Endodermal cell (in vitro differentiated cells): ENCODE data around the gene OPCML. TPM values are rescaled to one million over a fixed set of nuclear protein-coding genes. Genes with fewer than 3 reads are reported as not detected.

ENCODE experiments used
- DNase-seq: peaks from one replicate; pipeline ENCODE4 v3.0.0-alpha.2; 2017
- H3K27ac ChIP-seq: 2 replicates; pipeline ENCODE4 v1.5.1; 2013; ENCODE audit warnings: mild to moderate bottlenecking, low read depth, low read length, moderate library complexity
- H3K27me3 ChIP-seq: 2 replicates; pipeline ENCODE4 v1.6.1; 2013; ENCODE audit warnings: mild to moderate bottlenecking, low read length, moderate library complexity; ENCODE audit not compliant: insufficient read depth, control insufficient read depth, poor library complexity, severe bottlenecking
- H3K36me3 ChIP-seq: 2 replicates; pipeline ENCODE4 v1.7.0; 2013; ENCODE audit warnings: mild to moderate bottlenecking, low read length, moderate library complexity; ENCODE audit not compliant: control insufficient read depth, insufficient read depth
- H3K4me1 ChIP-seq: one replicate; pipeline ENCODE4 v1.7.0; 2013; ENCODE audit warnings: low read length; ENCODE audit not compliant: control insufficient read depth, insufficient read depth
- H3K4me3 ChIP-seq: 2 replicates; pipeline ENCODE4 v1.5.1; 2013; ENCODE audit warnings: mild to moderate bottlenecking, low read length, moderate library complexity
- H3K9ac ChIP-seq: 2 replicates; pipeline ENCODE4 v1.6.1; 2013; ENCODE audit warnings: mild to moderate bottlenecking, low read length, moderate library complexity; ENCODE audit not compliant: poor library complexity, severe bottlenecking; ENCODE audit errors: extremely low read depth
- H3K9me3 ChIP-seq: 2 replicates; pipeline ENCODE4 v1.6.1; 2013; ENCODE audit warnings: mild to moderate bottlenecking, low read length, moderate library complexity; ENCODE audit not compliant: control insufficient read depth
- H3K27ac Mint-ChIP-seq: 2 replicates; pipeline ENCODE4 v1.8.0; 2020; ENCODE audit warnings: mixed read lengths
- H3K27me3 Mint-ChIP-seq: 2 replicates; pipeline ENCODE4 v1.8.0; 2021; ENCODE audit warnings: mild to moderate bottlenecking, mixed read lengths; ENCODE audit not compliant: insufficient read depth
- H3K36me3 Mint-ChIP-seq: 2 replicates; pipeline ENCODE4 v1.8.0; 2020; ENCODE audit warnings: low read depth, mixed read lengths
- H3K4me1 Mint-ChIP-seq: 2 replicates; pipeline ENCODE4 v1.8.0; 2020; ENCODE audit warnings: mixed read lengths
- H3K4me3 Mint-ChIP-seq: 2 replicates; pipeline ENCODE4 v1.8.0; 2020; ENCODE audit warnings: mild to moderate bottlenecking, moderate library complexity, mixed read lengths
- H3K9me3 Mint-ChIP-seq: 2 replicates; pipeline ENCODE4 v1.8.0; 2020; ENCODE audit warnings: mild to moderate bottlenecking, mixed read lengths
- WGBS, 2 experiments: methylation state at CpG; one replicate each; pipeline versions ENCODE4 v1.1.5 to v1.1.7; 2013; ENCODE audit warnings: missing lambda C conversion rate in 2 of 2, mixed read lengths in 1 of 2; ENCODE audit not compliant: insufficient coverage in 1 of 2, insufficient read length in 1 of 2; 5-methylcytosine and 5-hydroxymethylcytosine counted together
- total RNA-seq, 2 donors: library from RNA; stranded (reverse); fragmentation: NEBNext Ultra II Directional in 1 of 2; extraction: Animal tissue kit (Norgen Biotek cat#: 25700) in 1 of 2; gene quantifications; 2 replicates in 1 of 2; 3 replicates in 1 of 2; pipeline ENCODE4 v1.2.1, GENCODE V29; 2021
- TF ChIP-seq, protein P1 (sequence below): fragments of 200-600 bp; sonication (generic); conservative IDR thresholded peaks from 2 replicates; pipeline ENCODE4 v1.5.0; 2021; ENCODE audit warnings: antibody characterized with exemption, mild to moderate bottlenecking

Gene OPCML
- total RNA-seq, 2 donors from 2014 or later: 0.49 to 0.86 TPM

DNA sequence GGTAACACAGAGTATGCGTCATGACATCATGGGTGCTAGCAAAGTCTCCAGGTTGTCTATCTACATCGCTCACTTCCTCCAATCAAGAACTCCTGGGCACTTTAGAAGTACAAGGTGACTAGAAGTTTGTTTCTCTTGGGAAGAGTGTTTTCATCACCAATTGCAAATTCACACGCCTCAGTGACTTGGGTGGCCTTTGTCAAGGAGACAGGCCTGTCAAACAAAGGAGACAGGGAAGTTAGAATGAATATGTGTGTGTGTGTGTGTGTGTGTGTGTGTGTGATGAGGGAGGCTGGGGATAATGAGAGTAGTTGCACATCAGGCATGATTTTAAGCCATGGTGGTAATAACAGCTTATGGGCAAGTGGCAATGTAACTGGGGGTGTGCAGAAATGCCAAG lies 953.2 kb downstream of the OPCML start:
- H3K27ac ChIP-seq: no peak overlapping the region
- H3K27me3 ChIP-seq: no peaks in the 10 kb centered on the region
- DNase-seq: no peak
- TF ChIP-seq, protein P1, sequence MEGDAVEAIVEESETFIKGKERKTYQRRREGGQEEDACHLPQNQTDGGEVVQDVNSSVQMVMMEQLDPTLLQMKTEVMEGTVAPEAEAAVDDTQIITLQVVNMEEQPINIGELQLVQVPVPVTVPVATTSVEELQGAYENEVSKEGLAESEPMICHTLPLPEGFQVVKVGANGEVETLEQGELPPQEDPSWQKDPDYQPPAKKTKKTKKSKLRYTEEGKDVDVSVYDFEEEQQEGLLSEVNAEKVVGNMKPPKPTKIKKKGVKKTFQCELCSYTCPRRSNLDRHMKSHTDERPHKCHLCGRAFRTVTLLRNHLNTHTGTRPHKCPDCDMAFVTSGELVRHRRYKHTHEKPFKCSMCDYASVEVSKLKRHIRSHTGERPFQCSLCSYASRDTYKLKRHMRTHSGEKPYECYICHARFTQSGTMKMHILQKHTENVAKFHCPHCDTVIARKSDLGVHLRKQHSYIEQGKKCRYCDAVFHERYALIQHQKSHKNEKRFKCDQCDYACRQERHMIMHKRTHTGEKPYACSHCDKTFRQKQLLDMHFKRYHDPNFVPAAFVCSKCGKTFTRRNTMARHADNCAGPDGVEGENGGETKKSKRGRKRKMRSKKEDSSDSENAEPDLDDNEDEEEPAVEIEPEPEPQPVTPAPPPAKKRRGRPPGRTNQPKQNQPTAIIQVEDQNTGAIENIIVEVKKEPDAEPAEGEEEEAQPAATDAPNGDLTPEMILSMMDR: no peak
- Mint-ChIP-seq H3K9me3 (no peaks in the 10 kb centered on the region), H3K27ac (no peak overlapping the region), H3K27me3 (no peaks in the 10 kb centered on the region), H3K4me3 (no peak overlapping the region), H3K4me1 (peaks cover 4% of the 10 kb centered on the region), H3K36me3 (no peaks in the 10 kb centered on the region)
- no peaks in the 10 kb centered on the region for H3K9me3 ChIP-seq
- no peaks in the 10 kb centered on the region for H3K36me3 ChIP-seq
- H3K4me1 ChIP-seq: no peaks in the 10 kb centered on the region
- WGBS, 2 experiments: 88% methylated on average over 3 of the region's 3 CpGs; no CpG with 5 or more reads in 1 of the 2 experiments
- H3K4me3 ChIP-seq: no peak overlapping the region
- no peak overlapping the region for H3K9ac ChIP-seq

DNA sequence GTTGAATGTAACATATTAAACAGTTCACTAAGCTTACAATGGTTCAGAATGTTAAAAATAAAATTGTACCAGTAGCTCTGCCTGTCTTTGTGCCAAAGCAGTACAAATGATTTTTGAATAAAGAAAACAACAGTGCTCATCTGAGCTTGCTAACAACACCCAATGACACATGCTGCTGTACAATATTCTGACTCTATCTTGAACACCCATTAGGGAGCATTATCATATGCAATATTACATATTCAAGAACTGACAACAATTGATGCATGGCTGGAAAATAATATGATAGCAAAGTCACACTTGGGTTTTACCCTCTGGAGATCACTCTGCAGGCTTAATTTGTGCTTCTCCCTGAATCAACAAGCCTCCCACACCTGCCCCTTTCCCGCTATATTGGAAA lies 953.7 kb downstream of the OPCML start:
- Histone ChIP-seq H3K27ac (no peak overlapping the region), H3K27me3 (no peaks in the 10 kb centered on the region), H3K36me3 (no peaks in the 10 kb centered on the region), H3K9me3 (no peaks in the 10 kb centered on the region), H3K4me1 (no peaks in the 10 kb centered on the region), H3K9ac (no peak overlapping the region), H3K4me3 (no peak overlapping the region)
- DNase-seq: no peak
- H3K4me3 Mint-ChIP-seq: no peak overlapping the region
- WGBS, 2 experiments: no CpG with 5 or more reads among the region's 1 CpG
- H3K4me1 Mint-ChIP-seq: peaks cover 4% of the 10 kb centered on the region
- no peaks in the 10 kb centered on the region for H3K36me3 Mint-ChIP-seq
- TF ChIP-seq, protein P1: no peak
- no peak overlapping the region for H3K27ac Mint-ChIP-seq
- H3K27me3 Mint-ChIP-seq: no peaks in the 10 kb centered on the region
- no peaks in the 10 kb centered on the region for H3K9me3 Mint-ChIP-seq

DNA sequence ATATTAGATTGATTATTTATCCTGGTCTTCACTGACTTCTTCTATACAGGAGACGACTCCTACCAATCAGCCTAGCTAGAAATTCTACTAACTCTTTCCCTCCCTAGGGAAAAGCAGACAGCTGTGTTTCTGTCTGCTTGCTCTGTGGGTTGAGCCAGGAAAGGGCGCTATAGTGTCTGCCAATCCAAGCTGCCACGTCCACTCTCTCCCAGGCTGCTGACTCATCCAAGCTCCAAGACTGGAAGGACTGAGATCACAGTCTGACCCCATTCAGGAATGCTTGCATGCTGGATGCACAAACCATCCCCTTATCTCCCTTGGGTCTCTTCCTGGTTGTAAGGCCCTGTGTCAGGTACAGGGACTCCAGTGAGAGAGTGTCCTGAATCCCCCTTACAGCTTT lies 955.6 kb downstream of the OPCML start:
- no peaks in the 10 kb centered on the region for H3K4me1 ChIP-seq
- H3K27me3 Mint-ChIP-seq: no peaks in the 10 kb centered on the region
- H3K36me3 Mint-ChIP-seq: no peaks in the 10 kb centered on the region
- no peaks in the 10 kb centered on the region for H3K27me3 ChIP-seq
- H3K4me3 ChIP-seq: no peak overlapping the region
- peak; percentile 66 for DNase-seq
- no peak overlapping the region for H3K27ac ChIP-seq
- H3K36me3 ChIP-seq: no peaks in the 10 kb centered on the region
- TF ChIP-seq, protein P1: no peak
- H3K4me3 Mint-ChIP-seq: no peak overlapping the region
- no peak overlapping the region for H3K9ac ChIP-seq
- peak overlapping the region; percentile 32 for H3K27ac Mint-ChIP-seq
- peaks cover 4% of the 10 kb centered on the region for H3K4me1 Mint-ChIP-seq
- peaks cover 4% of the 10 kb centered on the region for H3K9me3 ChIP-seq
- WGBS, 2 experiments: 67 to 86% methylated on average over 3 of the region's 3 CpGs
- no peaks in the 10 kb centered on the region for H3K9me3 Mint-ChIP-seq
